ENCODE measurements around the gene ZC3H4. TPM values are rescaled to one million over a fixed set of nuclear protein-coding genes. Genes with fewer than 3 reads are reported as not detected.

The ZC3H4 gene
- total RNA-seq, 1 donor from 2014 or later: 49.3 TPM

GRCh38 chr19:47125669-47125938 lies 12.0 kb upstream of the ZC3H4 start:
- Histone ChIP-seq H3K4me1 (no peaks in the 10 kb centered on the region), H3K36me3 (no peaks in the 10 kb centered on the region), H3K27ac (peak overlapping the region; percentile 31), H3K4me3 (no peak overlapping the region), H3K9me3 (no peaks in the 10 kb centered on the region), H3K27me3 (ENCODE audit: low read depth) (no peaks in the 10 kb centered on the region)
- DNase-seq: no peak
- peak; percentile 11 to 22 for ATAC-seq
- intact Hi-C loops (cut with DNase I): loop anchor here (10.0 kb wide), 1 partner anchor 51 kb away; no protein-coding TSS in a partner anchor
- TF ChIP-seq CTCF (IDR thresholded peaks at IDR 0.05): no peak

GRCh38 chr19:47124937-47125668 lies 11.5 kb upstream of the ZC3H4 start:
- H3K4me3 ChIP-seq: no peak overlapping the region
- ATAC-seq (peak; percentile 84 to 86), DNase-seq (no peak)
- intact Hi-C loops (cut with DNase I): loop anchor here (10.0 kb wide), 1 partner anchor 50 kb away; no protein-coding TSS in a partner anchor
- peak; percentile 57 for TF ChIP-seq CTCF (IDR thresholded peaks at IDR 0.05)
- no peaks in the 10 kb centered on the region for H3K4me1 ChIP-seq
- peak overlapping the region; percentile 31 for H3K27ac ChIP-seq
- no peaks in the 10 kb centered on the region for H3K9me3 ChIP-seq
- H3K27me3 ChIP-seq (ENCODE audit: low read depth): no peaks in the 10 kb centered on the region
- no peaks in the 10 kb centered on the region for H3K36me3 ChIP-seq

- H3K9me3 ChIP-seq: no peaks in the 10 kb centered on the region
- ATAC-seq (no peak), DNase-seq (no peak)
- no peak overlapping the region for H3K4me3 ChIP-seq
- no peaks in the 10 kb centered on the region for H3K4me1 ChIP-seq
- H3K36me3 ChIP-seq: no peaks in the 10 kb centered on the region
- no peak for TF ChIP-seq CTCF (IDR thresholded peaks at IDR 0.05)
- no peaks in the 10 kb centered on the region for H3K27me3 ChIP-seq (ENCODE audit: low read depth)
- H3K27ac ChIP-seq: no peak overlapping the region
- intact Hi-C loops (cut with DNase I): loop anchor here (10.0 kb wide), 1 partner anchor 49 kb away; no protein-coding TSS in a partner anchor
Measured at GRCh38 chr19:47123406-47123805, 9.8 kb upstream of the ZC3H4 start.

- no peaks in the 10 kb centered on the region for H3K36me3 ChIP-seq
- DNase-seq (no peak), ATAC-seq (peak; percentile 56 to 72)
- H3K9me3 ChIP-seq: no peaks in the 10 kb centered on the region
- H3K4me3 ChIP-seq: no peak overlapping the region
- intact Hi-C loops (cut with DNase I): loop anchor here (10.0 kb wide), 1 partner anchor 48 kb away; no protein-coding TSS in a partner anchor
- no peaks in the 10 kb centered on the region for H3K27me3 ChIP-seq (ENCODE audit: low read depth)
- no peak for TF ChIP-seq CTCF (IDR thresholded peaks at IDR 0.05)
- H3K27ac ChIP-seq: peak overlapping the region; percentile 43
- H3K4me1 ChIP-seq: no peaks in the 10 kb centered on the region
Measured at GRCh38 chr19:47122359-47123335, 9.1 kb upstream of the ZC3H4 start.

- H3K4me1 ChIP-seq: no peaks in the 10 kb centered on the region
- intact Hi-C loops (cut with DNase I): loop anchor here (10.0 kb wide), 1 partner anchor 46 kb away; no protein-coding TSS in a partner anchor
- no peak for TF ChIP-seq CTCF (IDR thresholded peaks at IDR 0.05)
- H3K9me3 ChIP-seq: no peaks in the 10 kb centered on the region
- no peaks in the 10 kb centered on the region for H3K36me3 ChIP-seq
- no peak for DNase-seq
- no peak overlapping the region for H3K27ac ChIP-seq
- H3K4me3 ChIP-seq: no peak overlapping the region
- no peaks in the 10 kb centered on the region for H3K27me3 ChIP-seq (ENCODE audit: low read depth)
- ATAC-seq: no peak
Measured at GRCh38 chr19:47120470-47121067, 7.0 kb upstream of the ZC3H4 start.

Data from lower lobe of right lung (tissue), 2 donors.